GM12878 (cell line): ENCODE data around the gene SELENOS.

Experiments used
- BHLHE40 ChIP-seq, 2 experiments: fragments of 450-650 bp in 1 of 2; IDR thresholded peaks; 2 replicates each; pipeline ENCODE4 v1.6.1; 2011 to 2017; ENCODE audit warnings: low read depth in 2 of 2, borderline replicate concordance in 1 of 2, improper control_type of control experiment in 1 of 2, low read length in 1 of 2, mild to moderate bottlenecking in 1 of 2
- CTCF ChIP-seq, 3 experiments: IDR thresholded peaks in 2 of 3; conservative IDR thresholded peaks in 1 of 3; 2 replicates each; pipeline ENCODE4 v1.5.1; 2011; ENCODE audit warnings: low read depth in 3 of 3, low read length in 3 of 3, mild to moderate bottlenecking in 3 of 3, control low read depth in 2 of 3, moderate library complexity in 2 of 3, inconsistent platforms in 1 of 3, mixed read lengths in 1 of 3; ENCODE audit not compliant: control insufficient read depth in 2 of 3, insufficient read depth in 1 of 3; ENCODE audit errors: extremely low read depth in 1 of 3
- HCFC1 ChIP-seq: fragments of 150-350 bp; IDR thresholded peaks from 2 replicates; pipeline ENCODE4 v1.6.1; 2014; ENCODE audit warnings: low read length
- KDM1A ChIP-seq: fragments of 200-600 bp; sonication (generic); IDR thresholded peaks from 2 replicates; pipeline ENCODE4 v1.6.1; 2016; ENCODE audit warnings: borderline replicate concordance
- POLR2A ChIP-seq: IDR thresholded peaks from 2 replicates; pipeline ENCODE4 v1.6.1; 2011; ENCODE audit warnings: low read depth, mild to moderate bottlenecking, low read length
- SREBF2 ChIP-seq: IDR thresholded peaks from 2 replicates; pipeline ENCODE4 v1.6.1; 2012; ENCODE audit warnings: mild to moderate bottlenecking, low read length
- TF ChIP-seq, protein P1 (sequence below): IDR thresholded peaks from 2 replicates; pipeline ENCODE4 v1.6.1; 2012; ENCODE audit warnings: mild to moderate bottlenecking, low read depth, low read length

GRCh38 chr15:101296418-101297405 is 19.4 kb upstream of the SELENOS start:
- TF ChIP-seq POLR2A = no peak
- no peak for TF ChIP-seq SREBF2
- no peak for TF ChIP-seq CTCF (IDR thresholded peaks at IDR 0.05 in 2 of 3, conservative IDR thresholded peaks at IDR 0.05 in 1 of 3; ENCODE audit: control insufficient read depth in 2 of 3, extremely low read depth in 1 of 3, insufficient read depth in 1 of 3, low read depth in 3 of 3, low read length in 3 of 3)
- TF ChIP-seq HCFC1 = no peak
- TF ChIP-seq, protein P1, sequence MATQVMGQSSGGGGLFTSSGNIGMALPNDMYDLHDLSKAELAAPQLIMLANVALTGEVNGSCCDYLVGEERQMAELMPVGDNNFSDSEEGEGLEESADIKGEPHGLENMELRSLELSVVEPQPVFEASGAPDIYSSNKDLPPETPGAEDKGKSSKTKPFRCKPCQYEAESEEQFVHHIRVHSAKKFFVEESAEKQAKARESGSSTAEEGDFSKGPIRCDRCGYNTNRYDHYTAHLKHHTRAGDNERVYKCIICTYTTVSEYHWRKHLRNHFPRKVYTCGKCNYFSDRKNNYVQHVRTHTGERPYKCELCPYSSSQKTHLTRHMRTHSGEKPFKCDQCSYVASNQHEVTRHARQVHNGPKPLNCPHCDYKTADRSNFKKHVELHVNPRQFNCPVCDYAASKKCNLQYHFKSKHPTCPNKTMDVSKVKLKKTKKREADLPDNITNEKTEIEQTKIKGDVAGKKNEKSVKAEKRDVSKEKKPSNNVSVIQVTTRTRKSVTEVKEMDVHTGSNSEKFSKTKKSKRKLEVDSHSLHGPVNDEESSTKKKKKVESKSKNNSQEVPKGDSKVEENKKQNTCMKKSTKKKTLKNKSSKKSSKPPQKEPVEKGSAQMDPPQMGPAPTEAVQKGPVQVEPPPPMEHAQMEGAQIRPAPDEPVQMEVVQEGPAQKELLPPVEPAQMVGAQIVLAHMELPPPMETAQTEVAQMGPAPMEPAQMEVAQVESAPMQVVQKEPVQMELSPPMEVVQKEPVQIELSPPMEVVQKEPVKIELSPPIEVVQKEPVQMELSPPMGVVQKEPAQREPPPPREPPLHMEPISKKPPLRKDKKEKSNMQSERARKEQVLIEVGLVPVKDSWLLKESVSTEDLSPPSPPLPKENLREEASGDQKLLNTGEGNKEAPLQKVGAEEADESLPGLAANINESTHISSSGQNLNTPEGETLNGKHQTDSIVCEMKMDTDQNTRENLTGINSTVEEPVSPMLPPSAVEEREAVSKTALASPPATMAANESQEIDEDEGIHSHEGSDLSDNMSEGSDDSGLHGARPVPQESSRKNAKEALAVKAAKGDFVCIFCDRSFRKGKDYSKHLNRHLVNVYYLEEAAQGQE = no peak
- TF ChIP-seq KDM1A = no peak
- TF ChIP-seq BHLHE40 (IDR thresholded peaks at IDR 0.05; ENCODE audit: borderline replicate concordance in 1 of 2, low read depth in 2 of 2, low read length in 1 of 2) = no peak
